Measurements from ENCODE around the gene ELP2. TPM values are rescaled to one million over a fixed set of nuclear protein-coding genes. Genes with fewer than 3 reads are reported as not detected.

Gene ELP2
- polyA plus RNA-seq, 1 donor from 2014 or later = 83.6 TPM

DNA sequence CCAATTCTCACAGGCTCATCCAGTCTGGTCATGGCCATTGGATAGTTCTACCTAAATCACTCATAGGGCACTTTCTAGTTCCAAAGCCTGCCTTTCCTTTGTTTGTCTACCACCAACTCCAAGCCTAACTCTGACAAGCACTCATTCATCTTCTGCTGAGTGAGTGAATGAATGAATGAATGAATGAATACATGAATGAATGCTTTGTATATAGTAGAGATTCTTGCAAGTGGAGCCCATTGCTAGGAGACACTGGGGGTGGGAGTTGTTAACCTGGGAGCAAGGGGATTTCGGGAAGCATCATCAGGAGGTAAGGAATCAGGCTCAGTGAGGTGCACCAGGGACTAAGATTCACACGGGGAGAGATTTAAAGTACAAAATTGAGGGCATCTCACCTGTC, 54.3 kb downstream of the ELP2 start:
- H3K4me3 ChIP-seq (ENCODE audit: low read length) = no peak overlapping the region

DNA sequence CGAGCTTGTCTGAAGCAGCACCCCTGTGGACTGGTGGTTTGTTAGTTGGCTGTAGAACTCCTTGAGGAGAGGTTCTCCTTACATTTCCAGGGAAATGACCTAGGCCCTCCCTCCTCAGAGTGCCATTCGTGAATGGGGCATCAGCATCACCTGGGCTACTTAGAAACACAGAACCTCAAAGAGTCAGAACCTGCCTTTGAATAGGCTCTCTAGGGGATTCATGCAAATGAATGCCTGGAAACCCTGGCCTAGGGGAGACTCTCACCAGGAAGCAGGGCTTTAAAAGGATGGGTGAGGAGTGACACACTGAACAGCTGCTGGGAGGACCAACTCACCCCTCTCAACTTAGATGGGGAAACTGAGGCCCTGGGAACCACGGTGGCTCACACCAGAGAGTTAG, 55.5 kb downstream of the ELP2 start:
- Histone ChIP-seq H2AFZ (ENCODE audit: low read depth, low read length) (no peak overlapping the region), H4K20me1 (ENCODE audit: insufficient read depth) (no peaks in the 10 kb centered on the region), H3K4me3 (ENCODE audit: low read length) (no peak overlapping the region), H3K36me3 (ENCODE audit: insufficient read depth, low read length) (no peaks in the 10 kb centered on the region), H3F3A (ENCODE audit: insufficient read depth, low read length, poor library complexity, severe bottlenecking) (no peaks in the 10 kb centered on the region), H3K27ac (ENCODE audit: low read length) (no peak overlapping the region), H3K27me3 (ENCODE audit: insufficient read depth, low read depth, low read length) (peaks cover 42% of the 10 kb centered on the region), H3K9ac (ENCODE audit: low read length) (no peak overlapping the region), H3K9me2 (ENCODE audit: insufficient read depth, low read length) (no peaks in the 10 kb centered on the region), H3K9me3 (ENCODE audit: low read length) (no peaks in the 10 kb centered on the region), H3K79me2 (replicated peaks; ENCODE audit: insufficient read depth, low read length) (no peaks in the 10 kb centered on the region), H3K4me2 (ENCODE audit: low read length) (no peak overlapping the region)
- TF ChIP-seq EZH2 (IDR thresholded peaks at IDR 0.05; ENCODE audit: borderline replicate concordance, insufficient read depth, low read length, poor library complexity, severe bottlenecking) (no peak), EP300 (conservative IDR thresholded peaks at IDR 0.05; ENCODE audit: poor library complexity, severe bottlenecking) (no peak), POLR2AphosphoS5 (IDR thresholded peaks at IDR 0.05) (no peak), SMC3 (conservative IDR thresholded peaks at IDR 0.05; ENCODE audit: poor library complexity) (no peak), TAF1 (IDR thresholded peaks at IDR 0.05; ENCODE audit: low read depth) (no peak), RAD21 (conservative IDR thresholded peaks at IDR 0.05) (no peak), MXI1 (conservative IDR thresholded peaks at IDR 0.05; ENCODE audit: poor library complexity, severe bottlenecking) (no peak)
- TF ChIP-seq, protein P1, sequence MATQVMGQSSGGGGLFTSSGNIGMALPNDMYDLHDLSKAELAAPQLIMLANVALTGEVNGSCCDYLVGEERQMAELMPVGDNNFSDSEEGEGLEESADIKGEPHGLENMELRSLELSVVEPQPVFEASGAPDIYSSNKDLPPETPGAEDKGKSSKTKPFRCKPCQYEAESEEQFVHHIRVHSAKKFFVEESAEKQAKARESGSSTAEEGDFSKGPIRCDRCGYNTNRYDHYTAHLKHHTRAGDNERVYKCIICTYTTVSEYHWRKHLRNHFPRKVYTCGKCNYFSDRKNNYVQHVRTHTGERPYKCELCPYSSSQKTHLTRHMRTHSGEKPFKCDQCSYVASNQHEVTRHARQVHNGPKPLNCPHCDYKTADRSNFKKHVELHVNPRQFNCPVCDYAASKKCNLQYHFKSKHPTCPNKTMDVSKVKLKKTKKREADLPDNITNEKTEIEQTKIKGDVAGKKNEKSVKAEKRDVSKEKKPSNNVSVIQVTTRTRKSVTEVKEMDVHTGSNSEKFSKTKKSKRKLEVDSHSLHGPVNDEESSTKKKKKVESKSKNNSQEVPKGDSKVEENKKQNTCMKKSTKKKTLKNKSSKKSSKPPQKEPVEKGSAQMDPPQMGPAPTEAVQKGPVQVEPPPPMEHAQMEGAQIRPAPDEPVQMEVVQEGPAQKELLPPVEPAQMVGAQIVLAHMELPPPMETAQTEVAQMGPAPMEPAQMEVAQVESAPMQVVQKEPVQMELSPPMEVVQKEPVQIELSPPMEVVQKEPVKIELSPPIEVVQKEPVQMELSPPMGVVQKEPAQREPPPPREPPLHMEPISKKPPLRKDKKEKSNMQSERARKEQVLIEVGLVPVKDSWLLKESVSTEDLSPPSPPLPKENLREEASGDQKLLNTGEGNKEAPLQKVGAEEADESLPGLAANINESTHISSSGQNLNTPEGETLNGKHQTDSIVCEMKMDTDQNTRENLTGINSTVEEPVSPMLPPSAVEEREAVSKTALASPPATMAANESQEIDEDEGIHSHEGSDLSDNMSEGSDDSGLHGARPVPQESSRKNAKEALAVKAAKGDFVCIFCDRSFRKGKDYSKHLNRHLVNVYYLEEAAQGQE (IDR thresholded peaks at IDR 0.05; ENCODE audit: borderline replicate concordance) = no peak
- TF ChIP-seq, protein P2, sequence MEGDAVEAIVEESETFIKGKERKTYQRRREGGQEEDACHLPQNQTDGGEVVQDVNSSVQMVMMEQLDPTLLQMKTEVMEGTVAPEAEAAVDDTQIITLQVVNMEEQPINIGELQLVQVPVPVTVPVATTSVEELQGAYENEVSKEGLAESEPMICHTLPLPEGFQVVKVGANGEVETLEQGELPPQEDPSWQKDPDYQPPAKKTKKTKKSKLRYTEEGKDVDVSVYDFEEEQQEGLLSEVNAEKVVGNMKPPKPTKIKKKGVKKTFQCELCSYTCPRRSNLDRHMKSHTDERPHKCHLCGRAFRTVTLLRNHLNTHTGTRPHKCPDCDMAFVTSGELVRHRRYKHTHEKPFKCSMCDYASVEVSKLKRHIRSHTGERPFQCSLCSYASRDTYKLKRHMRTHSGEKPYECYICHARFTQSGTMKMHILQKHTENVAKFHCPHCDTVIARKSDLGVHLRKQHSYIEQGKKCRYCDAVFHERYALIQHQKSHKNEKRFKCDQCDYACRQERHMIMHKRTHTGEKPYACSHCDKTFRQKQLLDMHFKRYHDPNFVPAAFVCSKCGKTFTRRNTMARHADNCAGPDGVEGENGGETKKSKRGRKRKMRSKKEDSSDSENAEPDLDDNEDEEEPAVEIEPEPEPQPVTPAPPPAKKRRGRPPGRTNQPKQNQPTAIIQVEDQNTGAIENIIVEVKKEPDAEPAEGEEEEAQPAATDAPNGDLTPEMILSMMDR (IDR thresholded peaks at IDR 0.05; ENCODE audit: poor library complexity, severe bottlenecking) = no peak

More for the DNA sequence above, 54.3 kb downstream of the ELP2 start:
- H3K36me3 ChIP-seq (ENCODE audit: insufficient read depth, low read length) = no peaks in the 10 kb centered on the region
- no peaks in the 10 kb centered on the region for H3K9me2 ChIP-seq (ENCODE audit: insufficient read depth, low read length)
- no peak overlapping the region for H3K4me2 ChIP-seq (ENCODE audit: low read length)
- no peaks in the 10 kb centered on the region for H3F3A ChIP-seq (ENCODE audit: insufficient read depth, low read length, poor library complexity, severe bottlenecking)
- no peaks in the 10 kb centered on the region for H3K79me2 ChIP-seq (replicated peaks; ENCODE audit: insufficient read depth, low read length)
- H2AFZ ChIP-seq (ENCODE audit: low read depth, low read length) = no peak overlapping the region
- H3K9ac ChIP-seq (ENCODE audit: low read length) = no peak overlapping the region
- TF ChIP-seq, protein P2 (IDR thresholded peaks at IDR 0.05; ENCODE audit: poor library complexity, severe bottlenecking) = no peak
- TF ChIP-seq EZH2 (IDR thresholded peaks at IDR 0.05; ENCODE audit: borderline replicate concordance, insufficient read depth, low read length, poor library complexity, severe bottlenecking) = no peak
- TF ChIP-seq TAF1 (IDR thresholded peaks at IDR 0.05; ENCODE audit: low read depth) = no peak
- no peak for TF ChIP-seq EP300 (conservative IDR thresholded peaks at IDR 0.05; ENCODE audit: poor library complexity, severe bottlenecking)
- no peak for TF ChIP-seq RAD21 (conservative IDR thresholded peaks at IDR 0.05)
- TF ChIP-seq POLR2AphosphoS5 (IDR thresholded peaks at IDR 0.05) = no peak
- TF ChIP-seq, protein P1 (IDR thresholded peaks at IDR 0.05; ENCODE audit: borderline replicate concordance) = no peak
- no peak for TF ChIP-seq SMC3 (conservative IDR thresholded peaks at IDR 0.05; ENCODE audit: poor library complexity)
- TF ChIP-seq MXI1 (conservative IDR thresholded peaks at IDR 0.05; ENCODE audit: poor library complexity, severe bottlenecking) = no peak
- H3K27ac ChIP-seq (ENCODE audit: low read length) = no peak overlapping the region
- no peaks in the 10 kb centered on the region for H3K9me3 ChIP-seq (ENCODE audit: low read length)
- H4K20me1 ChIP-seq (ENCODE audit: insufficient read depth) = no peaks in the 10 kb centered on the region
- H3K27me3 ChIP-seq (ENCODE audit: insufficient read depth, low read depth, low read length) = peaks cover 41% of the 10 kb centered on the region

Data from neural cell (in vitro differentiated cells).